A673 (cell line): Measurements from ENCODE around the gene VEGFC.

Experiments
- CTCF ChIP-seq: fragments of 300-800, 200-600 bp; sonication (generic); conservative IDR thresholded peaks from 2 replicates; pipeline ENCODE4 v1.5.1; 2017; ENCODE audit warnings: low read depth, mild to moderate bottlenecking, antibody characterized with exemption, low read length, moderate library complexity, mixed read lengths
- EZH2 ChIP-seq: fragments of 200-600 bp; sonication (generic); IDR thresholded peaks from 2 replicates; pipeline ENCODE4 v1.6.1; 2017; ENCODE audit warnings: borderline replicate concordance, low read depth, mild to moderate bottlenecking, mixed read lengths, antibody characterized with exemption, low read length; ENCODE audit not compliant: poor library complexity, severe bottlenecking

- TF ChIP-seq CTCF, result no peak
- no peak for TF ChIP-seq EZH2
Measured at GRCh38 chr4:176778491-176778890, 14.2 kb downstream of the VEGFC start.
